DMS 273 (cell line): Measurements from ENCODE around the gene PPIL3.

Experiments
- DNase-seq: peaks from one replicate; lab custom pipeline; 2025; ENCODE audit not compliant: unreplicated experiment; lab: John Stamatoyannopoulos, UW

PPIL3 gene

GRCh38 chr2:200861617-200862155 is 27.2 kb downstream of the PPIL3 start:
- no peak for DNase-seq

GRCh38 chr2:200860092-200860795 is 28.6 kb downstream of the PPIL3 start:
- no peak for DNase-seq

- DNase-seq: no peak
Observed at GRCh38 chr2:200856806-200857205, 32.1 kb downstream of the PPIL3 start.

- no peak for DNase-seq
Observed at GRCh38 chr2:200852605-200853004, 36.3 kb downstream of the PPIL3 start.

- DNase-seq: peak; percentile 24
Observed at GRCh38 chr2:200851398-200852248, 37.3 kb downstream of the PPIL3 start.

- peak; percentile 35 for DNase-seq
Observed at GRCh38 chr2:200850512-200851256, 38.2 kb downstream of the PPIL3 start.

GRCh38 chr2:200847939-200848338 is 40.9 kb downstream of the PPIL3 start:
- DNase-seq: no peak

GRCh38 chr2:200847269-200847668 is 41.6 kb downstream of the PPIL3 start:
- peak; percentile 10 for DNase-seq

- peak; percentile 9 for DNase-seq
Observed at GRCh38 chr2:200845669-200846325, 43.1 kb downstream of the PPIL3 start.

GRCh38 chr2:200845194-200845593 is 43.7 kb downstream of the PPIL3 start:
- no peak for DNase-seq

- no peak for DNase-seq
Observed at GRCh38 chr2:200843993-200844948, 44.6 kb downstream of the PPIL3 start.

- DNase-seq: no peak
Observed at GRCh38 chr2:200839513-200839912, 49.4 kb downstream of the PPIL3 start.

- no peak for DNase-seq
Observed at GRCh38 chr2:200834701-200835100, 54.2 kb downstream of the PPIL3 start.

GRCh38 chr2:200829258-200829655 is 59.6 kb downstream of the PPIL3 start:
- DNase-seq: no peak

GRCh38 chr2:200828572-200829257 is 60.2 kb downstream of the PPIL3 start:
- DNase-seq: no peak

GRCh38 chr2:200828104-200828503 is 60.8 kb downstream of the PPIL3 start:
- no peak for DNase-seq

- no peak for DNase-seq
Observed at GRCh38 chr2:200821686-200822245, 67.1 kb downstream of the PPIL3 start.
